DND-41 (cell line): ENCODE data around the gene HECTD2.

Source experiments
- EZH2 ChIP-seq: IDR thresholded peaks from 3 replicates; pipeline ENCODE4 v1.6.1; 2012; ENCODE audit warnings: borderline replicate concordance, low read depth, mild to moderate bottlenecking, moderate library complexity, low read length, inconsistent platforms; ENCODE audit not compliant: severe bottlenecking
- TF ChIP-seq, protein P1 (sequence below): IDR thresholded peaks from 2 replicates; pipeline ENCODE4 v1.5.1; 2012; ENCODE audit warnings: borderline replicate concordance, low read length, moderate library complexity, mild to moderate bottlenecking; ENCODE audit not compliant: poor library complexity, severe bottlenecking; ENCODE audit errors: extremely low read depth

GRCh38 chr10:91424016-91424415 lies 13.9 kb downstream of the HECTD2 start:
- TF ChIP-seq EZH2 = no peak
- TF ChIP-seq, protein P1, sequence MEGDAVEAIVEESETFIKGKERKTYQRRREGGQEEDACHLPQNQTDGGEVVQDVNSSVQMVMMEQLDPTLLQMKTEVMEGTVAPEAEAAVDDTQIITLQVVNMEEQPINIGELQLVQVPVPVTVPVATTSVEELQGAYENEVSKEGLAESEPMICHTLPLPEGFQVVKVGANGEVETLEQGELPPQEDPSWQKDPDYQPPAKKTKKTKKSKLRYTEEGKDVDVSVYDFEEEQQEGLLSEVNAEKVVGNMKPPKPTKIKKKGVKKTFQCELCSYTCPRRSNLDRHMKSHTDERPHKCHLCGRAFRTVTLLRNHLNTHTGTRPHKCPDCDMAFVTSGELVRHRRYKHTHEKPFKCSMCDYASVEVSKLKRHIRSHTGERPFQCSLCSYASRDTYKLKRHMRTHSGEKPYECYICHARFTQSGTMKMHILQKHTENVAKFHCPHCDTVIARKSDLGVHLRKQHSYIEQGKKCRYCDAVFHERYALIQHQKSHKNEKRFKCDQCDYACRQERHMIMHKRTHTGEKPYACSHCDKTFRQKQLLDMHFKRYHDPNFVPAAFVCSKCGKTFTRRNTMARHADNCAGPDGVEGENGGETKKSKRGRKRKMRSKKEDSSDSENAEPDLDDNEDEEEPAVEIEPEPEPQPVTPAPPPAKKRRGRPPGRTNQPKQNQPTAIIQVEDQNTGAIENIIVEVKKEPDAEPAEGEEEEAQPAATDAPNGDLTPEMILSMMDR = no peak
